Measurements from ENCODE around the gene RTEL1.
"Not testable (repeated sequence)": the region's sequence is repeated elsewhere in the genome, so short reads cannot be mapped to it uniquely, and the experiment has no call there.

RTEL1 gene

GRCh38 chr20:63652192-63652980, 5.7 kb upstream of the RTEL1 start:
- no peak for DNase-seq (ENCODE audit: low spot score)

GRCh38 chr20:63653041-63653973, 4.8 kb upstream of the RTEL1 start, which contains the start of gene STMN3:
Gene STMN3, minus strand, starts transcription at chr20:63653424. Its CDS starts 79 bp downstream, at chr20:63653345.
- peak; percentile 76 for DNase-seq (ENCODE audit: low spot score)

- DNase-seq (ENCODE audit: low spot score), result no peak
Measured at GRCh38 chr20:63653974-63654668, 4.0 kb upstream of the RTEL1 start.

GRCh38 chr20:63655249-63655648, 2.9 kb upstream of the RTEL1 start:
- no peak for DNase-seq (ENCODE audit: low spot score)

- DNase-seq (ENCODE audit: low spot score), result no peak
Measured at GRCh38 chr20:63656451-63656850, 1.7 kb upstream of the RTEL1 start.

- no peak for DNase-seq (ENCODE audit: low spot score)
Measured at GRCh38 chr20:63657260-63657936, 714 bp upstream of the RTEL1 start.

- DNase-seq (ENCODE audit: low spot score), result no peak
Measured at GRCh38 chr20:63658749-63659187, 656 bp downstream of the RTEL1 start.

- DNase-seq (ENCODE audit: low spot score), result no peak
Measured at GRCh38 chr20:63659370-63659769, 1.3 kb downstream of the RTEL1 start.

- DNase-seq (ENCODE audit: low spot score), result not testable (repeated sequence)
Measured at GRCh38 chr20:63660174-63660573, 2.1 kb downstream of the RTEL1 start.

- no peak for DNase-seq (ENCODE audit: low spot score)
Measured at GRCh38 chr20:63660622-63661021, 2.5 kb downstream of the RTEL1 start.

GRCh38 chr20:63661108-63661507, 3.0 kb downstream of the RTEL1 start:
- DNase-seq (ENCODE audit: low spot score), result no peak

GRCh38 chr20:63661959-63662812, 4.1 kb downstream of the RTEL1 start:
- no peak for DNase-seq (ENCODE audit: low spot score)

- no peak for DNase-seq (ENCODE audit: low spot score)
Measured at GRCh38 chr20:63662813-63663189, 4.7 kb downstream of the RTEL1 start.

GRCh38 chr20:63663332-63664066, 5.4 kb downstream of the RTEL1 start:
- DNase-seq (ENCODE audit: low spot score), result no peak

- no peak for DNase-seq (ENCODE audit: low spot score)
Measured at GRCh38 chr20:63664143-63664851, 6.2 kb downstream of the RTEL1 start.

GRCh38 chr20:63664861-63665594, 6.9 kb downstream of the RTEL1 start:
- DNase-seq (ENCODE audit: low spot score), result no peak

GRCh38 chr20:63665708-63666107, 7.6 kb downstream of the RTEL1 start:
- DNase-seq (ENCODE audit: low spot score), result no peak

GRCh38 chr20:63667858-63668257, 9.7 kb downstream of the RTEL1 start:
- no peak for DNase-seq (ENCODE audit: low spot score)

GRCh38 chr20:63668351-63668750, 10.2 kb downstream of the RTEL1 start:
- DNase-seq (ENCODE audit: low spot score), result no peak

Measured in COLO829 (cell line).